Prostate gland (tissue), 2 donors: ENCODE data around the gene HOXA10.

Source experiments
- CTCF ChIP-seq, 4 experiments: fragments of 200-600 bp in 2 of 4; fragments of 450-650 bp in 2 of 4; sonication (generic) in 2 of 4; IDR thresholded peaks; 1 replicate in 3 of 4; 2 replicates in 1 of 4; pipeline ENCODE4 v1.5.1; 2016 to 2019; ENCODE audit warnings: antibody characterized with exemption in 4 of 4, mild to moderate bottlenecking in 2 of 4, moderate library complexity in 2 of 4
- POLR2AphosphoS5 ChIP-seq: sonication (generic); formaldehyde crosslinking; IDR thresholded peaks from one replicate; pipeline ENCODE4 v1.6.1; 2017; ENCODE audit warnings: antibody characterized with exemption

DNA sequence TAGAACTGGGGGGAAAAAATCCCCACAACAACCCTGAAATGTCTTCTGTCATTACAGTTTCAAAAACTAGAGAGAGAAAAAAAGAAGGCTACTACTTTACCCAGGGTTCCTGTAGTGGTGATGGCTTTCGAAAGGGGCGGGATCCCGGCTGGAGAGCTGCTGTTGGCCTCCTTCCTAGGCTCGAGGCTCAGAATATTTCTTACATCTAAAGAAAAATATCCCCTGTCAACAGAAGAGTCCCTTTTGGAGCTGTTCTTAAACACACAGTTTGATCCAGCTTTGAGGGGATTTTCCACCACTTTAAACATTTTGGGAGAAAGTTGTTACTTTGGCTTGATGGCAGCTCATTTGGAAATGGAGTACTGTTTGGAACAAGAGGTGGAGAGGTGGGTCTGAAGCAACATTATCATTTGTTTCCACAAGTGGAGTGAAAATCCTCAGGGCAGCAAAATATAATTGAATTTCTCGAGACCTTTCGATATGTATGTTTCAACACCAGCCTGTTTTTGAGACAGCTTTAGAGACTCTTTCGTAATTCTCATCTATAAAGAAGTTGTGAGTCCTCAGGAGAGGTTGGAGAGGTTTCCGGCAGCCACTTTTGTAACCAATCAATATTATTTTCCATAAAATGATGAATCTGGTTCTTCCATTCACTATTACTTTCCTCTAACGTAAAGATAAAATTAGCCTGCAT, 20.7 kb upstream of the HOXA10 start:
- no peak for TF ChIP-seq CTCF (IDR thresholded peaks at IDR 0.05)
- peak; percentile 8 for TF ChIP-seq POLR2AphosphoS5
